ENCODE data around the gene DNMBP. TPM values are rescaled to one million over a fixed set of nuclear protein-coding genes. Genes with fewer than 3 reads are reported as not detected.
A peak's percentile ranks its signal among the peaks of the same experiment; 100 is the strongest.

DNMBP gene
- total RNA-seq, 4 donors from 2014 or later, result 21.6 to 28.8 (median 24.6) TPM

GRCh38 chr10:99855479-99856071, 154.2 kb downstream of the DNMBP start:
- no peaks in the 10 kb centered on the region for H3K27me3 ChIP-seq
- TF ChIP-seq EP300 (IDR thresholded peaks at IDR 0.05) (no peak), POLR2A (IDR thresholded peaks at IDR 0.05) (no peak), CTCF (IDR thresholded peaks at IDR 0.05) (no peak)
- H3K27ac ChIP-seq, result no peak overlapping the region
- H3K4me1 ChIP-seq, result peaks cover 0 to 3% (median 0%) of the 10 kb centered on the region in 4 donors
- WGBS, 2 donors, result 92 to 93% methylated on average over 8 of the region's 8 CpGs
- no peaks in the 10 kb centered on the region for H3K36me3 ChIP-seq
- no peaks in the 10 kb centered on the region for H3K9me3 ChIP-seq
- H3K4me3 ChIP-seq, result no peak overlapping the region
- no peak for DNase-seq (ENCODE audit: low spot score in 2 of 2)

GRCh38 chr10:99854860-99855259, 154.9 kb downstream of the DNMBP start:
- DNase-seq (ENCODE audit: low spot score in 2 of 2), result peak in 1 of 2 donors; percentile 41

GRCh38 chr10:99853655-99854054, 156.1 kb downstream of the DNMBP start:
- WGBS, 2 donors, result 60 to 72% methylated on average over 3 of the region's 3 CpGs
- H3K27me3 ChIP-seq, result no peaks in the 10 kb centered on the region
- no peak overlapping the region for H3K27ac ChIP-seq
- no peak for TF ChIP-seq CTCF (IDR thresholded peaks at IDR 0.05)
- no peak for DNase-seq (ENCODE audit: low spot score in 2 of 2)
- no peaks in the 10 kb centered on the region for H3K9me3 ChIP-seq
- no peaks in the 10 kb centered on the region for H3K36me3 ChIP-seq
- H3K4me3 ChIP-seq, result no peak overlapping the region
- H3K4me1 ChIP-seq, result peaks cover 0 to 3% (median 0%) of the 10 kb centered on the region in 4 donors

More at GRCh38 chr10:99854860-99855259, 154.9 kb downstream of the DNMBP start:
- no peaks in the 10 kb centered on the region for H3K9me3 ChIP-seq
- H3K36me3 ChIP-seq, result no peaks in the 10 kb centered on the region
- peak in 1 of 2 donors; percentile 23 for TF ChIP-seq EP300 (IDR thresholded peaks at IDR 0.05)
- peak in 4 of 5 experiments; percentile 28 to 54 (median 40) for TF ChIP-seq CTCF (IDR thresholded peaks at IDR 0.05)
- TF ChIP-seq POLR2A (IDR thresholded peaks at IDR 0.05), result no peak
- no peaks in the 10 kb centered on the region for H3K27me3 ChIP-seq
- no peak overlapping the region for H3K27ac ChIP-seq
- peaks cover 0 to 3% (median 0%) of the 10 kb centered on the region in 4 donors for H3K4me1 ChIP-seq
- 24 to 26% methylated on average over 6 of the region's 6 CpGs for WGBS, 2 donors
- H3K4me3 ChIP-seq, result no peak overlapping the region

GRCh38 chr10:99852481-99853213, 157.1 kb downstream of the DNMBP start:
- no peak for DNase-seq (ENCODE audit: low spot score in 2 of 2)
- Histone ChIP-seq H3K36me3 (no peaks in the 10 kb centered on the region), H3K9me3 (no peaks in the 10 kb centered on the region), H3K27ac (no peak overlapping the region), H3K4me1 (peaks cover 0 to 3% (median 0%) of the 10 kb centered on the region in 4 donors), H3K4me3 (no peak overlapping the region), H3K27me3 (no peaks in the 10 kb centered on the region)
- 69 to 70% methylated on average over 3 of the region's 3 CpGs for WGBS, 2 donors
- no peak for TF ChIP-seq CTCF (IDR thresholded peaks at IDR 0.05)
- TF ChIP-seq EP300 (IDR thresholded peaks at IDR 0.05), result no peak
- no peak for TF ChIP-seq POLR2A (IDR thresholded peaks at IDR 0.05)

GRCh38 chr10:99851825-99852224, 157.9 kb downstream of the DNMBP start:
- H3K36me3 ChIP-seq, result no peaks in the 10 kb centered on the region
- H3K27ac ChIP-seq, result no peak overlapping the region
- H3K27me3 ChIP-seq, result no peaks in the 10 kb centered on the region
- H3K9me3 ChIP-seq, result no peaks in the 10 kb centered on the region
- H3K4me3 ChIP-seq, result no peak overlapping the region
- H3K4me1 ChIP-seq, result peaks cover 0 to 3% (median 0%) of the 10 kb centered on the region in 4 donors
- TF ChIP-seq POLR2A (IDR thresholded peaks at IDR 0.05), result no peak
- no peak for TF ChIP-seq CTCF (IDR thresholded peaks at IDR 0.05)
- TF ChIP-seq EP300 (IDR thresholded peaks at IDR 0.05), result no peak
- DNase-seq (ENCODE audit: low spot score in 2 of 2), result no peak
- WGBS, 2 donors, result 94 to 96% methylated on average over 3 of the region's 3 CpGs

Measured in tibial nerve (tissue), 4 donors.